HEK293 (cell line): ENCODE results near the gene NAIF1.
A peak's percentile ranks its signal among the peaks of the same experiment; 100 is the strongest.

Experiments used
- FEZF1 ChIP-seq: fragments of 450-650 bp; formaldehyde crosslinking; IDR thresholded peaks from 2 replicates; pipeline ENCODE4 v1.5.1; 2016; ENCODE audit warnings: missing biosample characterization, missing genetic modification characterization
- GLIS1 ChIP-seq: fragments of 450-650 bp; formaldehyde crosslinking; IDR thresholded peaks from 2 replicates; pipeline ENCODE4 v1.5.1; 2016; ENCODE audit warnings: missing biosample characterization, missing genetic modification characterization
- IKZF3 ChIP-seq: fragments of 450-650 bp; IDR thresholded peaks from 2 replicates; pipeline ENCODE4 v1.5.0; 2018; ENCODE audit warnings: missing biosample characterization, mild to moderate bottlenecking, missing genetic modification characterization, moderate library complexity
- KLF10 ChIP-seq: fragments of 450-650 bp; IDR thresholded peaks from 2 replicates; pipeline ENCODE4 v1.5.1; 2018; ENCODE audit warnings: missing biosample characterization, mild to moderate bottlenecking, missing genetic modification characterization
- KLF16 ChIP-seq: fragments of 450-650 bp; formaldehyde crosslinking; IDR thresholded peaks from 2 replicates; pipeline ENCODE4 v1.5.1; 2017; ENCODE audit warnings: missing biosample characterization, missing genetic modification characterization
- PRDM1 ChIP-seq: fragments of 450-650 bp; formaldehyde crosslinking; IDR thresholded peaks from 2 replicates; pipeline ENCODE4; 2016; ENCODE audit warnings: missing biosample characterization, missing genetic modification characterization
- SCRT2 ChIP-seq: fragments of 450-650 bp; formaldehyde crosslinking; IDR thresholded peaks from 2 replicates; pipeline ENCODE4 v1.5.1; 2016; ENCODE audit warnings: missing biosample characterization, missing genetic modification characterization
- SP2 ChIP-seq: fragments of 450-650 bp; formaldehyde crosslinking; IDR thresholded peaks from 2 replicates; pipeline ENCODE4 v1.5.1; 2016; ENCODE audit warnings: missing biosample characterization, missing genetic modification characterization
- SP3 ChIP-seq: fragments of 450-650 bp; formaldehyde crosslinking; IDR thresholded peaks from 2 replicates; pipeline ENCODE4 v1.5.1; 2016; ENCODE audit warnings: missing biosample characterization, missing genetic modification characterization
- WT1 ChIP-seq: fragments of 450-650 bp; formaldehyde crosslinking; IDR thresholded peaks from 2 replicates; pipeline ENCODE4 v1.5.1; 2016; ENCODE audit warnings: missing biosample characterization, missing genetic modification characterization
- ZBTB17 ChIP-seq: fragments of 450-650 bp; formaldehyde crosslinking; IDR thresholded peaks from 2 replicates; pipeline ENCODE4 v1.5.1; 2016; ENCODE audit warnings: missing biosample characterization, missing genetic modification characterization
- ZBTB20 ChIP-seq: fragments of 450-650 bp; formaldehyde crosslinking; IDR thresholded peaks from 2 replicates; pipeline ENCODE4 v1.5.1; 2016; ENCODE audit warnings: missing biosample characterization, missing genetic modification characterization
- ZBTB21 ChIP-seq: fragments of 450-650 bp; formaldehyde crosslinking; IDR thresholded peaks from 2 replicates; pipeline ENCODE4 v1.5.1; 2017; ENCODE audit warnings: missing biosample characterization, missing genetic modification characterization
- ZFHX2 ChIP-seq: fragments of 450-650 bp; formaldehyde crosslinking; conservative IDR thresholded peaks from 2 replicates; pipeline ENCODE4 v1.5.1; 2016; ENCODE audit warnings: missing biosample characterization, missing genetic modification characterization
- ZIC2 ChIP-seq: fragments of 450-650 bp; formaldehyde crosslinking; IDR thresholded peaks from 2 replicates; pipeline ENCODE4 v1.5.1; 2016; ENCODE audit warnings: missing biosample characterization, missing genetic modification characterization
- ZNF23 ChIP-seq: fragments of 450-650 bp; formaldehyde crosslinking; IDR thresholded peaks from 2 replicates; pipeline ENCODE4 v1.5.1; 2016; ENCODE audit warnings: missing biosample characterization, missing genetic modification characterization, borderline replicate concordance
- ZNF292 ChIP-seq: fragments of 450-650 bp; formaldehyde crosslinking; IDR thresholded peaks from 2 replicates; pipeline ENCODE4 v1.5.1; 2016; ENCODE audit warnings: low read depth, missing biosample characterization, missing genetic modification characterization, borderline replicate concordance
- ZNF335 ChIP-seq: fragments of 450-650 bp; formaldehyde crosslinking; conservative IDR thresholded peaks from 2 replicates; pipeline ENCODE4 v1.5.1; 2016; ENCODE audit warnings: missing biosample characterization, missing genetic modification characterization
- ZNF366 ChIP-seq: fragments of 450-650 bp; formaldehyde crosslinking; conservative IDR thresholded peaks from 2 replicates; pipeline ENCODE4 v1.5.1; 2016; ENCODE audit warnings: missing biosample characterization, missing genetic modification characterization
- ZNF394 ChIP-seq: fragments of 450-650 bp; formaldehyde crosslinking; IDR thresholded peaks from 2 replicates; pipeline ENCODE4 v1.5.1; 2016; ENCODE audit warnings: missing biosample characterization, missing genetic modification characterization, mild to moderate bottlenecking, moderate library complexity, borderline replicate concordance
- ZNF660 ChIP-seq: fragments of 450-650 bp; IDR thresholded peaks from 2 replicates; pipeline ENCODE4 v1.5.1; 2018; ENCODE audit warnings: missing biosample characterization, mild to moderate bottlenecking, missing genetic modification characterization
- TF ChIP-seq, protein P1 (sequence below): fragments of 450-650 bp; formaldehyde crosslinking; IDR thresholded peaks from 2 replicates; pipeline ENCODE4 v1.5.1; 2016; ENCODE audit warnings: missing biosample characterization, missing genetic modification characterization, low read depth
- TF ChIP-seq, protein P2 (sequence below): fragments of 450-650 bp; formaldehyde crosslinking; conservative IDR thresholded peaks from 2 replicates; pipeline ENCODE4 v1.5.1; 2016; ENCODE audit warnings: low read depth, missing biosample characterization, missing genetic modification characterization
- TF ChIP-seq, protein P3 (sequence below): fragments of 450-650 bp; formaldehyde crosslinking; IDR thresholded peaks from 2 replicates; pipeline ENCODE4 v1.5.1; 2016; ENCODE audit warnings: missing biosample characterization, missing genetic modification characterization
- TF ChIP-seq, protein P4 (sequence below): fragments of 450-650 bp; formaldehyde crosslinking; IDR thresholded peaks from 2 replicates; pipeline ENCODE4 v1.5.1; 2016; ENCODE audit warnings: missing biosample characterization, missing genetic modification characterization
- TF ChIP-seq, protein P5 (sequence below): fragments of 450-650 bp; formaldehyde crosslinking; IDR thresholded peaks from 2 replicates; pipeline ENCODE4 v1.5.1; 2016; ENCODE audit warnings: missing biosample characterization, missing genetic modification characterization

Gene NAIF1

DNA sequence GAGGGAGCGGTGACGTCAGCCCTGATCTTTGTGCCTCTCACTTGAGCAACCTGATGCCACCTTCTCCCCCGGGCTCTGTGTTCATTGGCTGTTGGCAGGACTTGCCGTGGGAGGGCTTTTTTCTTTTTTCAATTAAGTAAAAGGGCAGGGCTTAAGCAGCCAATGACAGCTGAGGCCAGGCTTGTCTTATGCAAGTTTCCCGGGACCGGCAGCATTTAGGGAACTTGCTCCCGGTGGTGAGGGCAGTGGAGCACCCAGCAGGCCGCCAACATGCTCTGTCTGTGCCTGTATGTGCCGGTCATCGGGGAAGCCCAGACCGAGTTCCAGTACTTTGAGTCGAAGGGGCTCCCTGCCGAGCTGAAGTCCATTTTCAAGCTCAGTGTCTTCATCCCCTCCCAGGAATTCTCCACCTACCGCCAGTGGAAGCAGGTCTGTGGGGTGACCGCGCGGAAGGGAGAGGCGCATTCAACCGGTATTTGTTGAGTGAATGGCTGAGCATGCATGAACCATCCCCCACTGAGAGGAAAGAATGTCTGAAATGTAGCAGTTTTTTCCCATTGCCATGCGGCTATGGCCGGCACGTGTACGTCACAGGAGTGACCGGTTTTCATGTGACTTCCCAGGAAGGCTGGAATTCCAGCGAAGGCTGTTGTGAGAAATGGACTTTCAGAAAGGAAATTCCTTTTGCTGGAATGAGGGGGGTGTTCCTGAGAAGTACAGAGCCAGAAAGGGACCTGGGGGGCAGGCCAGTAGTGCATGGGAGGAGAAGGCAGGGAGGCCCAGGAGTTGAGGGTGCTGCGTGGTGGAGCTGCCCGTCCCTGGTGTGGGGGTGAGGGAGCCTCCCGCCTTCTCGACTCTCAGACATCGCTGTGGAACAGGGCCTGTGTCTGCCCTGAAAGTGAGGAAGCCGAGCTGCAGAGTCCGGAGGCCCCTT lies 31.4 kb upstream of the NAIF1 start (continued):
- TF ChIP-seq, protein P1, sequence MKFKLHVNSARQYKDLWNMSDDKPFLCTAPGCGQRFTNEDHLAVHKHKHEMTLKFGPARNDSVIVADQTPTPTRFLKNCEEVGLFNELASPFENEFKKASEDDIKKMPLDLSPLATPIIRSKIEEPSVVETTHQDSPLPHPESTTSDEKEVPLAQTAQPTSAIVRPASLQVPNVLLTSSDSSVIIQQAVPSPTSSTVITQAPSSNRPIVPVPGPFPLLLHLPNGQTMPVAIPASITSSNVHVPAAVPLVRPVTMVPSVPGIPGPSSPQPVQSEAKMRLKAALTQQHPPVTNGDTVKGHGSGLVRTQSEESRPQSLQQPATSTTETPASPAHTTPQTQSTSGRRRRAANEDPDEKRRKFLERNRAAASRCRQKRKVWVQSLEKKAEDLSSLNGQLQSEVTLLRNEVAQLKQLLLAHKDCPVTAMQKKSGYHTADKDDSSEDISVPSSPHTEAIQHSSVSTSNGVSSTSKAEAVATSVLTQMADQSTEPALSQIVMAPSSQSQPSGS, result peak; percentile 98
- TF ChIP-seq, protein P2, sequence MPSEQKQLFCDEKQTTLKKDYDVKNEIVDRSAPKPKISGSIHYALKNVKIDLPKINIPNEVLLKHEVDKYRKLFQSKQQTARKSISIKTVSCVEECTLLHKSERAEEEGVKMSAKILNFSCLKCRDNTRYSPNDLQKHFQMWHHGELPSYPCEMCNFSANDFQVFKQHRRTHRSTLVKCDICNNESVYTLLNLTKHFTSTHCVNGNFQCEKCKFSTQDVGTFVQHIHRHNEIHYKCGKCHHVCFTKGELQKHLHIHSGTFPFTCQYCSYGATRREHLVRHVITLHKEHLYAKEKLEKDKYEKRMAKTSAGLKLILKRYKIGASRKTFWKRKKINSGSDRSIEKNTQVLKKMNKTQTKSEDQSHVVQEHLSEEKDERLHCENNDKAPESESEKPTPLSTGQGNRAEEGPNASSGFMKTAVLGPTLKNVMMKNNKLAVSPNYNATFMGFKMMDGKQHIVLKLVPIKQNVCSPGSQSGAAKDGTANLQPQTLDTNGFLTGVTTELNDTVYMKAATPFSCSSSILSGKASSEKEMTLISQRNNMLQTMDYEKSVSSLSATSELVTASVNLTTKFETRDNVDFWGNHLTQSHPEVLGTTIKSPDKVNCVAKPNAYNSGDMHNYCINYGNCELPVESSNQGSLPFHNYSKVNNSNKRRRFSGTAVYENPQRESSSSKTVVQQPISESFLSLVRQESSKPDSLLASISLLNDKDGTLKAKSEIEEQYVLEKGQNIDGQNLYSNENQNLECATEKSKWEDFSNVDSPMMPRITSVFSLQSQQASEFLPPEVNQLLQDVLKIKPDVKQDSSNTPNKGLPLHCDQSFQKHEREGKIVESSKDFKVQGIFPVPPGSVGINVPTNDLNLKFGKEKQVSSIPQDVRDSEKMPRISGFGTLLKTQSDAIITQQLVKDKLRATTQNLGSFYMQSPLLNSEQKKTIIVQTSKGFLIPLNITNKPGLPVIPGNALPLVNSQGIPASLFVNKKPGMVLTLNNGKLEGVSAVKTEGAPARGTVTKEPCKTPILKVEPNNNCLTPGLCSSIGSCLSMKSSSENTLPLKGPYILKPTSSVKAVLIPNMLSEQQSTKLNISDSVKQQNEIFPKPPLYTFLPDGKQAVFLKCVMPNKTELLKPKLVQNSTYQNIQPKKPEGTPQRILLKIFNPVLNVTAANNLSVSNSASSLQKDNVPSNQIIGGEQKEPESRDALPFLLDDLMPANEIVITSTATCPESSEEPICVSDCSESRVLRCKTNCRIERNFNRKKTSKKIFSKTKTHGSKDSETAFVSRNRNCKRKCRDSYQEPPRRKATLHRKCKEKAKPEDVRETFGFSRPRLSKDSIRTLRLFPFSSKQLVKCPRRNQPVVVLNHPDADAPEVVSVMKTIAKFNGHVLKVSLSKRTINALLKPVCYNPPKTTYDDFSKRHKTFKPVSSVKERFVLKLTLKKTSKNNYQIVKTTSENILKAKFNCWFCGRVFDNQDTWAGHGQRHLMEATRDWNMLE, result no peak
- TF ChIP-seq SCRT2 (tag by site-specific recombination) (peak; percentile 83; the same call in 1 of the 2 replicates), ZBTB21 (tag by site-specific recombination) (0 out of 2 replicates have a peak, but pooled peaks have one; percentile 47), SP3 (tag by site-specific recombination) (peak; percentile 50), FEZF1 (tag by site-specific recombination) (peak; percentile 40; the same call in 1 of the 2 replicates), ZIC2 (tag by site-specific recombination) (peak; percentile 67), ZFHX2 (tag by site-specific recombination) (peak; percentile 47), ZNF660 (tag by site-specific recombination) (0 out of 2 replicates have a peak, but pooled peaks have one; percentile 13), ZNF335 (tag by site-specific recombination) (0 out of 2 replicates have a peak, but pooled peaks have one; percentile 54), WT1 (tag by site-specific recombination) (no peak), IKZF3 (tag by site-specific recombination) (peak; percentile 87), KLF16 (tag by site-specific recombination) (peak; percentile 18; the same call in 1 of the 2 replicates), ZNF394 (tag by site-specific recombination) (0 out of 2 replicates have a peak, but pooled peaks have one; percentile 39), KLF10 (peak; percentile 96), SP2 (tag by site-specific recombination) (peak; percentile 84), GLIS1 (peak; percentile 15), ZBTB20 (tag by site-specific recombination) (peak; percentile 57; the same call in 1 of the 2 replicates), ZNF366 (0 out of 2 replicates have a peak, but pooled peaks have one; percentile 18), ZNF292 (tag by site-specific recombination) (no peak), ZBTB17 (tag by site-specific recombination) (peak; percentile 63), ZNF23 (no peak), PRDM1 (tag by site-specific recombination) (peak; percentile 88)
- TF ChIP-seq, protein P3, sequence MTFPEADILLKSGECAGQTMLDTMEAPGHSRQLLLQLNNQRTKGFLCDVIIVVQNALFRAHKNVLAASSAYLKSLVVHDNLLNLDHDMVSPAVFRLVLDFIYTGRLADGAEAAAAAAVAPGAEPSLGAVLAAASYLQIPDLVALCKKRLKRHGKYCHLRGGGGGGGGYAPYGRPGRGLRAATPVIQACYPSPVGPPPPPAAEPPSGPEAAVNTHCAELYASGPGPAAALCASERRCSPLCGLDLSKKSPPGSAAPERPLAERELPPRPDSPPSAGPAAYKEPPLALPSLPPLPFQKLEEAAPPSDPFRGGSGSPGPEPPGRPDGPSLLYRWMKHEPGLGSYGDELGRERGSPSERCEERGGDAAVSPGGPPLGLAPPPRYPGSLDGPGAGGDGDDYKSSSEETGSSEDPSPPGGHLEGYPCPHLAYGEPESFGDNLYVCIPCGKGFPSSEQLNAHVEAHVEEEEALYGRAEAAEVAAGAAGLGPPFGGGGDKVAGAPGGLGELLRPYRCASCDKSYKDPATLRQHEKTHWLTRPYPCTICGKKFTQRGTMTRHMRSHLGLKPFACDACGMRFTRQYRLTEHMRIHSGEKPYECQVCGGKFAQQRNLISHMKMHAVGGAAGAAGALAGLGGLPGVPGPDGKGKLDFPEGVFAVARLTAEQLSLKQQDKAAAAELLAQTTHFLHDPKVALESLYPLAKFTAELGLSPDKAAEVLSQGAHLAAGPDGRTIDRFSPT (tag by site-specific recombination), result peak; percentile 78; the same call in 1 of the 2 replicates
- TF ChIP-seq, protein P4, sequence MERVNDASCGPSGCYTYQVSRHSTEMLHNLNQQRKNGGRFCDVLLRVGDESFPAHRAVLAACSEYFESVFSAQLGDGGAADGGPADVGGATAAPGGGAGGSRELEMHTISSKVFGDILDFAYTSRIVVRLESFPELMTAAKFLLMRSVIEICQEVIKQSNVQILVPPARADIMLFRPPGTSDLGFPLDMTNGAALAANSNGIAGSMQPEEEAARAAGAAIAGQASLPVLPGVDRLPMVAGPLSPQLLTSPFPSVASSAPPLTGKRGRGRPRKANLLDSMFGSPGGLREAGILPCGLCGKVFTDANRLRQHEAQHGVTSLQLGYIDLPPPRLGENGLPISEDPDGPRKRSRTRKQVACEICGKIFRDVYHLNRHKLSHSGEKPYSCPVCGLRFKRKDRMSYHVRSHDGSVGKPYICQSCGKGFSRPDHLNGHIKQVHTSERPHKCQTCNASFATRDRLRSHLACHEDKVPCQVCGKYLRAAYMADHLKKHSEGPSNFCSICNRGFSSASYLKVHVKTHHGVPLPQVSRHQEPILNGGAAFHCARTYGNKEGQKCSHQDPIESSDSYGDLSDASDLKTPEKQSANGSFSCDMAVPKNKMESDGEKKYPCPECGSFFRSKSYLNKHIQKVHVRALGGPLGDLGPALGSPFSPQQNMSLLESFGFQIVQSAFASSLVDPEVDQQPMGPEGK (tag by site-specific recombination), result 0 out of 2 replicates have a peak, but pooled peaks have one; percentile 5
- TF ChIP-seq, protein P5, sequence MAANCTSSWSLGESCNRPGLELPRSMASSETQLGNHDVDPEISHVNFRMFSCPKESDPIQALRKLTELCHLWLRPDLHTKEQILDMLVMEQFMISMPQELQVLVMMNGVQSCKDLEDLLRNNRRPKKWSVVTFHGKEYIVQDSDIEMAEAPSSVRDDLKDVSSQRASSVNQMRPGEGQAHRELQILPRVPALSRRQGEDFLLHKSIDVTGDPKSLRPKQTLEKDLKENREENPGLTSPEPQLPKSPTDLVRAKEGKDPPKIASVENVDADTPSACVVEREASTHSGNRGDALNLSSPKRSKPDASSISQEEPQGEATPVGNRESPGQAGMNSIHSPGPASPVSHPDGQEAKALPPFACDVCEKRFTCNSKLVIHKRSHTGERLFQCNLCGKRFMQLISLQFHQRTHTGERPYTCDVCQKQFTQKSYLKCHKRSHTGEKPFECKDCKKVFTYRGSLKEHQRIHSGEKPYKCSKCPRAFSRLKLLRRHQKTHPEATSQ (tag by site-specific recombination), result no peak
